GM19240 (cell line): ENCODE results near the gene PAX5.
A peak's percentile ranks its signal among the peaks of the same experiment; 100 is the strongest.

Experiments
- DNase-seq: peaks from one replicate; pipeline ENCODE4 v3.0.0; 2011; ENCODE audit warnings: low spot score; ENCODE audit not compliant: insufficient read length

PAX5 gene

GRCh38 chr9:37025071-37025822, 8.8 kb downstream of the PAX5 start:
- no peak for DNase-seq

DNA sequence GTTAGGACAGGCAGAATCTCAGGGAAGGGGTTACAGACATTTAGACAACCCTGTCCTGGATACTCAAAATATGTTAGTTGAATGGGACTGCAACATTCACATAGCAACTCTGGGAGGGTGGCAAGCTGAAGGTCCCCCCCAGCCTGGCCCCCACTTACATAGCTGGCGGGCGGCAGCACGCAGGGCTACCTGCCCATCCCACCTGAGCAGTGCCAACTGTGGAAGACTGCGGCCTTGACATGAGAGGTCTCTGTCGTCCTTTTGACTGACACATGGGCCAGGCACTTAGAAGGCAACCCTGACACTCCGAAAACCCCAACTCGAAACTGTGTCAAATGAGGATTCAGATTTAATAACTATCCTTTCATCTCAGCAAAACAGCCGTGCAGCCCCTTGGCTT, 16.5 kb downstream of the PAX5 start:
- no peak for DNase-seq

DNA sequence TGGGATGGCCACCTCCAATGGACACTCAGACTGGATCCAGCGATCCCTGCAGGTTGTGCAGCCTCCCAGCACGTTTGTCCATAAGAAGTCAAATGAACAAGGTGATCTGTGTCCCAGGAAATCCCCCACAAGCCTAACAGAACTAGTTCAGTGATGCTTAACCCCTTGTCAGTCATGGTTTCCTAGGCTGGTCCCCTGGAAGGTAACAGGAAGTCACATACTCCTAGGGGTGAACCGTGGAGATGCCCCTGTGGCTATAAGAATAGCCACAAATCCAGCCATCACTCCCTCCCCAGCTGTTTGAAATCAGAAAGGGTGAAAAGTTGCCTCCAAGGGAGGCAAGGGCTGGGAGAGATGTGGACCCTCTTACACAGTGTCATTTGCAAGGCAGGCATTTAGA, 22.5 kb downstream of the PAX5 start:
- no peak for DNase-seq

DNA sequence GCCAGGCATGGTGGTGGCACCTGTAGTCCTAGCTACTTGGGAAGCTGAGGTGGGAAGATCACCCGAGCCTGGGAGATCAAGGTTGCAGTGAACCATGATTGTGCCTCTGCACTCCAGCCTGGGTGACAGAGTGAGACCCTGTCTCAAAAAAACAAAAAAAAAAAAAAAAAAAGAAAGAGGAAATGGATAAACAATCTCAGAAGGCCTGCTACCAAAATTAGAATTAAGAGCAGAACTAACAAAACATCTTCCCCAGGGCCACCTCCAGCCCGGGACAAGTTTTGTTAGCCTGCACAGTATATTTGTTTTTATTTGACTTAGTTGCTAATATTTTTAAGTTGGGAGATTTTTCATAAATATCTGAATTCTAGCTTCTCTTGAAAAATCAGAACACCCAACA, 23.1 kb downstream of the PAX5 start:
- no peak for DNase-seq

DNA sequence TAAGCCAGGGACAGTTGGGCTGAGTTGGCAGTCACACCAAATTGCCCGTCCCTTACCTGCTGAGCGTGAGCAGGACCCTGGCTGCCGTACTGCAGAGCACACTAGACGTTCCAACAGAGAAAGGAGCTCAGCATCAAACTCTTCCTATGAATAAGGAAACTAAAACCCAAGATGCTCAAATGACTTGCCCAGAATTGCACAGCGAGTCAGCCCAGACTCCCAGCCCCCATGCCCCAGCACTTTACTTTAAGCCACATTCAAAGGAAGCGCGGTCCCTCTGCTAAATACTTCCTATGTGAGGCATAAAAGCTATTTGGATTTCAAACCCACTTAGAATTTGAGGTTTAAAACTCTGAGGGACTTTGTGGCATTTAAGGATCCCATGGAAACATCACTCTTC, 23.9 kb downstream of the PAX5 start:
- no peak for DNase-seq

DNA sequence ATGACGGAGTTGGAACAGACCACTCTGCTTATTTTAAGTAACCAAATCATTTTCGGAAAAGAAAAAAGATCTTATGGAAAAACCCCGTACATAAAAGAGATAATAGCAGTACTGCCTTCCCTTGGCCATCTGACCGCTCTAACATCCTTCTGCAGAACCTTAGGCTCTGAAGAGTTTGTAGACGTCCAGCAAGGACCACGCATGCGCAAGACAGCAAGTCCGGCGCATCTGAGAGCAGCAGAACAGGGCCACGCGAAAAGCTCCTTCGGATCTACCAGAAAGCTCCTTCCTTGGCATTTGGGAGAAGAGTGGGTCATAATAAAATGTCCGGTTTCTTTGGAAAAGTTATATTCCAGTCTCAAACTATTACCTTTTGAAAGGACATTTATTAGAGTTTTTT, 26.8 kb downstream of the PAX5 start:
- no peak for DNase-seq

DNA sequence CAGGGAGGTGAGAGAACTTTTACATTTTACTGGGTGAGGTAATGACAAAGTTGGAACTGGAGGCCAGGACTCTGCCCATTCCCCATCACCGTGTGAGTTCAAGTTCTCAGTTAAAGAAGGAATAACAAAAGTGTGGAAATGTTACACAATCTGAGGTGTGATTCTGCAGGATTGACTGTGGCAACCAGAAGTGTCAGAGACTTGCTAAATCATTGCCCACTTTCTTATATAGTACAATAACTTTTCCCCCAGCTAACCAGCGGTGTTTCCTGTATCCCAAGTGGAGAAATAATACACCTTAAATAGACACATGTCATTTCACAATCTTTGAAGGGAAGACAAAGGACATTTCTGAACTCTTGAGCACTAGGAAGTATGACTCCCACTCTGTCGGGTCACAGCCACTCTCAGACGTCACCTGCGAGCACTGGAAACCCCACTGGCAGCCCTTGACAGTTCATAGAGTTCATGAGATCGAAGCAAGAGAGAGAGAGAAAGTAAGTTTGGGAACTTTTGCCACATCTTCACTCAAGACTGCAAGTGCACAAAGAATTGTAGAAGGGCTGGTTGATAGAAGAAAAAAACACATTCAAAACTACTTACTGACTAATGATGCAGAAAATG, 28.4 kb downstream of the PAX5 start:
- no peak for DNase-seq

GRCh38 chr9:37004424-37004935, 29.6 kb downstream of the PAX5 start:
- no peak for DNase-seq

DNA sequence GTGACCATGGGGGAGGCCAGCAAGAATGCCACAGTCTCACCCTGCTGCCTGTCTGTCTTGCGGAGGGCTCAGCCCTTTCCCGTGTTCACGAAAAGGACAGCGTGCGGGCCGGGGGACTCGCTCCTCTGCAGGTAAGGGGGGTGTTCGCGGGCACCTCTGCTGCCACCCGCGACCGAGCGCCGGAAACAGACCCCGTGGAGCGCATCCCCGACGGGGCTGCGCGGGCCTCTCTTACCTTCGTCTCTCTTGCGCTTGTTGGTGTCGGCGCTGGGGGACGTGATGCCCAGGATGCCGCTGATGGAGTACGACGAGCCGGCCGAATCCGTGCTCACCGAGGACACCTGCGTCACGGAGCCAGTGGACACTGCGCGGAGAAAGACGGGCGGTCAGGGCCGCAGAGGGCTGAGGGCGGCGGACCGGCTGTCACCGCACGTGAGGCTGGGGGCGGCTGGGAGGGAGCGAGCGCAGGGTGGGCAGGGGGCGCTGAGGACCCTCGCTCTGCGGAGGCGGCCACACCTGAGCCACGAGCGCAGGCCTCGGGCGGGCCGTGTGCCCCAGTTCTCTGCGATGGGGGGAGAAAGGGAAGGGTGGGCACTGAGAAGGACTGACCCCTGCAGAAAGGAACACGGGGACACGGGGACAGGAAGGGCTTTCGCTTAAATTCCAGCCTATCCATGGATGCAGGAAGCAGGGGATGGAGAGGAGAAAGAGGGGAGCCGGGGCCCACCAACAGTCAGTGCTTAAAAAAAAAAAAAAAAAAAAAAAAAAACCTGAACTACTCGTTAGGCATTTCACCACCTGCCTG, 31.5 kb downstream of the PAX5 start:
- DNase-seq = no peak

DNA sequence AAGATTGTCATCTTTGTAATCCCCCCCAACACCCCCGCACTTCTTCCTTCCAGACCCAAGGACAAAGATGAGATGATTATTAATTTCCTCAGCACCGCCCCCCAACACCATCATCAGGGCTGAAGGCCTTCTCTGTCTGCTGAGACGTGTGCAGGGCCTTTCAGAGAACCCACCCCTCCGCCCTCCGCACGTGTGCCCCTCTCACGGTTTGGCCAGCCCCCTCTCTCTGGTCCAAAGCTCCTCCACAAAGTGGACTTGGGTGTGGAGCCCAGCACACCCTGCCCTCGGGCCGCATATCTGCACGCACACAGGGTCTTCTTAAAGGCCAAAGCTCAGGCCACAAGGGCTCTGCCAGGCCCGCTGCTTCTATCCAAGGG, 32.0 kb downstream of the PAX5 start:
- no peak for DNase-seq

- no peak for DNase-seq
These were observed 32.6 kb downstream of the PAX5 start for GRCh38 chr9:37001459-37001858.

GRCh38 chr9:36999728-37000333, 34.2 kb downstream of the PAX5 start:
- DNase-seq = no peak

- no peak for DNase-seq
These were observed 36.7 kb downstream of the PAX5 start for GRCh38 chr9:36997414-36997813.

GRCh38 chr9:36996706-36997086, 37.4 kb downstream of the PAX5 start:
- DNase-seq = no peak

DNA sequence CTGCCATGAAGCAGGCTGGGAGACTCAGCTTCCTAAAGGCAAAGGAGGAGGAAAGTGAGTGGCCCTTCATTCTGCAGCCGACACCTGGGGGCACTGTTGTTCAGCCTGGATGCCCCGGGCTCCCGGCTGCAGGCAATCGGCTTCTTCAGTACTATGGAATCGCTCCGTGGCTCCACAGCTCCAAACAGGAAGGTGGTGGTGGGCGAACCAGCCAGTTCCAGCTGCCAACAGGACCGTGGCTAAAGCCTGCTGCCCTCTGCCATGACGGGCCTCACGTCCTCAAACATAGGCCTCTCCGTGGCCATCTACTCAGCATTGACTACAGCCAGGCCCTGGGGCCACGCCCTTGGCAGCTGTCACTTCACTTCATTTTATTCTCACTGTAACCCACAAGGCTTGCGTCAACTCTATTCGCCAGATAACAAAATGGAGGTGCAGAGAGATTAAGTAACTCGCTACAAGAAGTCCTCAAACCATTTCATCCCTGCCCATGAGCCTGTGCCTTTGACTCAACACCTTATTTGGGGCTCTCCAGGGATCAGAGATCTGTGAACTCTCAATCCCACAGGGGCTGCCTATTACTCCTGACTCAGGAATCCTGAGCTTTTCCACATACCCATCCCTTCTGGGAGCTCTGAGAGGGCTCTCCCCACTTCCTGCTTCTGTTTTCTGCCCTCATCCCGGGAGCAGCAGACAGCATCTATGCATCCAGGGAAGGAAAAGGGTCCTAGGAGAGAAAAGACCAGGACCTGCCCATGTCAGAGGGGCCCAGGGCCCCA, 38.0 kb downstream of the PAX5 start:
- DNase-seq = no peak

- peak; percentile 67 for DNase-seq
These were observed 39.9 kb downstream of the PAX5 start for GRCh38 chr9:36993933-36994764.

DNA sequence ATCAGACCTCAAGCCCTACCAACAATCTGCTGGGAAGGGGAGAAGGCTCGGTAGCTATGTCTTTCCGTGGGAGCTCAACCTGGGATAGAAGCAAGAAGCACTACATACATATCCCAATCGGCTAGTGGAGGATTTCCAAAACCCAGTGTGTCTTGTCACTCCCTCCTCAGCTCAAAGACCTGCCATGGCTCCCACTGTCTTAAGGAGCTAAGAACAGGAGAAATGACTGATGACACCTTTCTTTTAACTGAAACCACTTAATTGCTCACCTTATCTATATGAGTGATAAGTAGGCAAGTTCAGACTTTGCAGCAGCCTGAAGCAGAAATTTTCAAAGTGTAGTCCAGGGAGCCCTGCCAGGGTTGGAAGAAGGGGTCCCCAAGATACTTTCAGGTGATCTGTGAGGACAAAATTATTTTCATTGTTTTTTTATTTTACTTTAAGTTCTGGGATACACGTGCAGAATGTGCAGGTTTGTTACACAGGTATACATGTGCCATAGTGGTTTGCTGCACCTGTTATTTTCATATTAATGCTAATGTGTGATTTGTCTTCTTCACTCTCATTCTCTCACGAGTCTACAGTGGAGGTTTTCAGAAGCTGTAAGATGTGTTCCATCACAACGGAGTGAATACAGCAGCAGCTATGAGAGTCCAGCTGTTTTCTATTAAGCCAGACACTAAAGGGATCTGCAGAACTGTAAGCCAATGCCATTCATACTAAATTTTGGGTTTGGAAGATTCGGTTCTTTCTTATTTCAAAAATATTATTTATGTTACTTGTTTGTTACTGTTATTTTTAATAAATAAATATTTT, 41.4 kb downstream of the PAX5 start:
- DNase-seq = no peak

GRCh38 chr9:36991516-36992134, 42.4 kb downstream of the PAX5 start:
- no peak for DNase-seq

DNA sequence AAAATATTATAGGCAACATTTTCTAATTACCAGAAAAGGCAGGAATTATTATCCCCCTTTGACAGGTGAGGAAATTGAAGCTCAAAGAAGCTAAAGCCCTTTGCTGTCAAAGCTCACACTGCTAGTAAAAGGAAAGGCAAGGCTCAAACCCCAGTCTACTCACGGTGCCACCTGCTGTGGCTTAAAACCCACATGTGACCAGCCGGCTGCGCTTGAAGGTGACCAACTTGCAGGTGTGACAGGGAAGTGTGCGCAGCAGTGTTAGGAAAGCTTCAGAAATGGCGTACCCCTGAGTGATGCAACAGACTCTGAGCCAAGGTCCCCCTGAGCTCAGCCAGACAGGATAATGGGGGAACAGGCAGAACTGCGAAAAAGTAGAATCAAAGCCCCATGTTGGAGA, 45.2 kb downstream of the PAX5 start:
- no peak for DNase-seq
